ENCODE measurements around the gene NR1D1. TPM values are rescaled to one million over a fixed set of nuclear protein-coding genes. Genes with fewer than 3 reads are reported as not detected.

NR1D1 gene
- total and polyA plus RNA-seq, 10 donors: 3.3 to 15.8 (median 6.6) TPM

GRCh38 chr17:40062329-40063186 lies 37.8 kb downstream of the NR1D1 start, which contains the start of gene THRA:
TSS of gene THRA (plus strand) at chr17:40062965. CDS start at chr17:40074489, 11,524 bp downstream.
- WGBS, 5 donors: 0 to 4% (median 1%) methylated on average over 34 to 83 of the region's 83 CpGs

GRCh38 chr17:40061609-40062038 lies 38.8 kb downstream of the NR1D1 start:
- WGBS, 5 donors: 79 to 84% (median 83%) methylated on average over 10 of the region's 10 CpGs
- intact Hi-C loops (cut with DNase I; ENCODE audit: low total_unique reads): no loop called here
- Histone ChIP-seq H3K4me3 (peak overlapping the region in 1 of 8 donors; percentile 100), H3K27me3 (replicated peaks in 1 of 7) (no peaks in the 10 kb centered on the region), H3K36me3 (no peaks in the 10 kb centered on the region), H3K4me1 (peaks cover 19 to 58% (median 45%) of the 10 kb centered on the region in 6 donors), H3K9me3 (no peaks in the 10 kb centered on the region), H3K27ac (no peak overlapping the region)
- TF ChIP-seq CTCF (IDR thresholded peaks at IDR 0.05 in 8 of 11, conservative IDR thresholded peaks at IDR 0.05 in 3 of 11): no peak
- no peak for TF ChIP-seq POLR2A (IDR thresholded peaks at IDR 0.05)
- no peak for TF ChIP-seq POLR2AphosphoS5 (IDR thresholded peaks at IDR 0.05)
- DNase-seq: peak; percentile 56

More at GRCh38 chr17:40062329-40063186, 37.8 kb downstream of the NR1D1 start, which contains the start of gene THRA:
- peak; percentile 95 for DNase-seq
- H3K4me3 ChIP-seq: peak within 1 kb of the TSS; percentile 76 to 100 (median 96)
- H3K9me3 ChIP-seq: no peaks in the 10 kb centered on the region
- intact Hi-C loops (cut with DNase I; ENCODE audit: low total_unique reads): no loop called here
- no peaks in the 10 kb centered on the region for H3K27me3 ChIP-seq (replicated peaks in 1 of 7)
- peak in 6 of 11 experiments; percentile 9 to 53 (median 34) for TF ChIP-seq CTCF (IDR thresholded peaks at IDR 0.05 in 8 of 11, conservative IDR thresholded peaks at IDR 0.05 in 3 of 11)
- TF ChIP-seq POLR2AphosphoS5 (IDR thresholded peaks at IDR 0.05): no peak
- TF ChIP-seq POLR2A (IDR thresholded peaks at IDR 0.05): no peak
- H3K4me1 ChIP-seq: peaks cover 19 to 67% (median 54%) of the 10 kb centered on the region in 6 donors
- peak within 1 kb of the TSS; percentile 84 to 96 (median 92) for H3K27ac ChIP-seq
- no peaks in the 10 kb centered on the region for H3K36me3 ChIP-seq

- Histone ChIP-seq H3K27ac (no peak overlapping the region), H3K36me3 (no peaks in the 10 kb centered on the region), H3K9me3 (no peaks in the 10 kb centered on the region), H3K4me3 (no peak overlapping the region), H3K4me1 (peaks cover 19 to 52% (median 43%) of the 10 kb centered on the region in 6 donors), H3K27me3 (replicated peaks in 1 of 7) (no peaks in the 10 kb centered on the region)
- no peak for TF ChIP-seq CTCF (IDR thresholded peaks at IDR 0.05 in 8 of 11, conservative IDR thresholded peaks at IDR 0.05 in 3 of 11)
- no peak for TF ChIP-seq POLR2A (IDR thresholded peaks at IDR 0.05)
- no peak for TF ChIP-seq POLR2AphosphoS5 (IDR thresholded peaks at IDR 0.05)
- intact Hi-C loops (cut with DNase I; ENCODE audit: low total_unique reads): no loop called here
- DNase-seq: peak; percentile 64
- WGBS, 5 donors: 90 to 94% (median 91%) methylated on average over 11 of the region's 11 CpGs
These were observed 39.3 kb downstream of the NR1D1 start for GRCh38 chr17:40060887-40061608.
